GM19035 (cell line): Measurements from ENCODE around the gene OCEL1.

Source experiments
- ATAC-seq: cut with Tn5 transposase; IDR thresholded peaks from one replicate; pipeline ENCODE4 v1.9.1; 2021; ENCODE audit not compliant: unreplicated experiment

Gene OCEL1

DNA sequence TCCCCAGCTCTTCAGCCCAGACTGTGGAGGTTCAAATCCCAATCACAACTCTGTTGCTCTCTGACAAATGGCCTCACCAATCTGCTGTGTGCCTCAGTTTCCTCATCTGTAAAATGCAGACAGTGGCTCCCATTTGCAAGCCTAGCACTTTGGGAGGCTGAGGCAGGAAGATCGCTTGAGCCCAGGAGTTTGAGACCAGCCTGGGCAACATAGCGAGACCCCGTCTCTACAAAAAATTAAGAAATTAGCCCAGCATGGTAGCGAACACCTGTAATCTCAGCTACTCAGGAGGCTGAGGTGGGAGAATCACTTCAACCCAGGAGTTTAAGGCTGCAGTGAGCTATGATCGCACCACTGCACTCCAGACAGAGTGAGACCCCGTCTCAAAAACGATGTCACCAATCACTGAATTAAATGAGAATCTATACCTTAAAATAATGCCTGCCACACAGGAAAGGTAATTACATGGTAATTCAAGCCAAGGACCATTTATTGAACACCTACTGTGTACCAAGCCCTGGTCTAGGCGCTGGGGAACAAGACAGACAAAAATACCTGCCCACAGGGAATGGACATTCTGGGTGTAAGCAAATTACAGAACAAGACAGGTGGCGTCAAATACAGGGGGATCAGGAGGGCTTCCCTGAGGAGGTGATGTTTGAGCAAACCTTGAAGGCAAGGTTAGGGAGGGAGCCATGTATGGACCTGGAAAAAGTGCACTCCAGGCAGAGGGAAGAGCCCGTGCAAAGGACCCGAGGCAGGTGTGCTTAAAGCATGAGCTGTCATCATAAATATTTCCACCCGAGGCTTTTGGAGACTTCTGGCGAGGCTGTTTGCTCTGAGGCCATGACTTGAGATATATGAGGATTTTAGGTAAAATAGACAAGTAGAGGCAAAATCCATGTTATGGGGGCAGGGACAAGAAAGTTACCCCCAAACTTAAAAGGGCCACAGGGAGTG is 12.0 kb downstream of the OCEL1 start:
- no peak for ATAC-seq

DNA sequence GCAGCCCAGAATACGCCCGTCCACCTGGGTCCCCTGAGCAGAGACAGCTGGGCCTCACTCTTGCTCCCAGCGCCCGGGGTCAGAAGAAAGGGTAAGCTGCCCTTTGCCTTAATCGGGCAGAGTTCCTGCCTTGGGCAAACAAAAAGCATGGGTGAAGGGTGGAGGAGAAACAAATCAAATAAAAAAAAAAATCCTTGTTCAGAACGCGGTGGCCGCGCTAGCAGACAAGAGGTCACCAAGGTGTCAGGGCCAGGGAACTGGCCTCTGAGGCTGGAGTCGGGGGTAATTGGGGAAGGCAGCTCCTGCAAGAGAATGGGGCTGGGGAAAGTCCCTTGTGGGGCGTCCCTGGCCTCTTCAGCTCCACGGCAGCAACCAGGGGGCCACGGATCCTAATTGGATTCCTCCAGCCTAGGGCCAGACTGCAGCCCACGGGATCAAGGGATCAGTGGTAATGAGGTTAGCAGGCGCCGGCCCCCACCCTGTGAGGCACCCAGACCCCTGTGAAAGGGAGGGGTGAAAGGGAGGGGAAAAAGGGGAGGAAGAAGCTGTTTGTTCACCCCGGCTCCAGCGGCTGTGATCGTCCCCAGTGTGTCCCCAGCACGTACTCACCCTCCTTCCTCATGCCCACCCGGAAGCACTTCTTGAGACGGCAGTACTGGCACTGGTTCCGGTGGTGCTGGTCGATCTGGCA is 14.2 kb downstream of the OCEL1 start:
- no peak for ATAC-seq

DNA sequence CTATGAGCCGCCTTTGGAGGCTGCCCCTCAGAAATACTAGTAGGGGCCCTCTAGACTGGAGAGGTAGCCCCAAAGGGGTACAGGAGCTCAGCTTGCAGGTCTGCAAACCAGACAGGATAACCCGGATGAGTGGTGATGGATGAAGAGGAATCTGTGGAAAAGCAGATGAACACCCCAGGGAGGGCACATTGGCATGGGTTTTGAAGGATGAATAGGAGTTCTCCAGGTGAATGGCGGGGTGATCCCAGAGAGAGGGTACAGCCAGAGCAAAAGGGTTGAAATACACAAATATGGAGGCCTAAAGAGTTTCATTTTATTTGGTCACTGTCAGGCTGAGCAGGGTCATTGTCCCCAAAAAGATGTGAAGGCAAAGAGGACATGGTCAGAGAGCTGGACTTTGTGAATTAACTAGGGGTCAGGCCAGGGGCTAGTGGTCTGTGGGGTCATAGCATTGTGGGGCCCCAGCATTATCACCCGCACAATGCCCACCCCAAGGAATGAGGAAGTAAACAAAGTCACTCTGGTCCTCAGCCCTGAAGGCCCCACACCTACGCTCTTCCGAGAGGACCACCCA is 14.9 kb downstream of the OCEL1 start:
- ATAC-seq: no peak

DNA sequence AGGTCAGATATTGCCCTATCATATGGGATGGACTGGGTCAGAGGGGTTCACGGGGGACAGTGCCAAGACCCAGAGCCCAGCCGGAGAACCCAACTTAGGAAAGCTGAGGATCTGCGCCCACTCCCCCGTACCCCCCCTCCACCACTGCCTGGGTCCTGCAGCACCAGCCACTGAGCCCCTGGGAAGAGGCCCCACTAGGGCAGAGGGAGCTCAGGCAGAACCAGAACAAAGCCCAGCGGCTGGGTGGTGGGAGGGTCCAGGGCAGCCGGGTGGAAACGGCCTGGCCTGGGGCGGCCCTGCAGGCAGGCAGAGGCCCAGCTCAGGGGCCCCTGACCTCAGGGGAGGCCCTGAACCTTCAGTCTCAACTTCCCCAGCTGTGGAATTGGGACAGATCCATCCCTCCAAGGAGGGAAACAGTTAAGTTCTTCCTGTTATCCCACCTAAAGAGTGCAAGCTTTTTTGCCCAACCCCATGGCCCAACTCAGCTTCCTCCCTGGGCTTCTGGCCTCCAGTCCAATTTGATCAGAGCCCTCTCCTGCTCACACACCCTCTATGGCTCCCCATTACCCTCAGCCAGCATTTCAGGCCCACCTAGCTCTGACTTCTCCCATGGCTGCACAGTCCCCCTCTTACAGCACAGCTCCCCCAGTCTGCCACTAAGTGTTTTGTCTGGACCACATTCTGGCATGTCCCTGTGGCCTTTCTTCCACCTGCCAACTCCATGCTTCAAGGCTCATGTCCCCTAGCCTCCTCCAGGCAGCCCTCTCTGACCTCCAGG is 16.6 kb downstream of the OCEL1 start:
- ATAC-seq: no peak

DNA sequence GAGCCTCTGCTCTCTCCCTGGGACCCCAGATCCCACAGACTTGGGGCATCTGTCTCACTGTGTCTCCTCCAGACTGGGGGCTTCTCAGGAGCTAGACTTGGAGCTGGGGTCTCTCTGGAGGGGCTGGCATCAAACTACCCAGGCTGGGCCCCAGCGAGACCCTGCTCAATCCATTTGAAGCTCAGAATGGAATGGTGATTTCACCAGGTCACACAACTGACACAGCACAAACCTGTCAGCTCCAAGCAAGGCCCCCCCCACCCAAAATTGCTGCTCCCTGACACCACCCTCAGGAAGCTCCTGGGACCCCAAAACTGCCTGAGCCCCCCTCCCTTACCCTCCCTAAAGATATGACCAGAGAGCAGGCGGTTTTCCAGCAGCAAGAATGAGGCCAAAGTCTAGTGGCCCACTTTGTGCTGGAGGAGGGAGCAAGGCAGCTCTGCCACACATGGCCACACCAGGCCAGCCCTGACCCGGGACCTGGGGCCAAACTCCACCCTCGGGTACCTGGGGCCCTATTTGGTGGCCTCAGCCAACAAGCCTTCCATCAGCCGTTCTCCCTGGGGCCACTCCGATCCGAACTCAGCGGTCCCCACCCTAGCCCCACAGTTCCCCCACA is 17.3 kb downstream of the OCEL1 start:
- ATAC-seq: no peak

DNA sequence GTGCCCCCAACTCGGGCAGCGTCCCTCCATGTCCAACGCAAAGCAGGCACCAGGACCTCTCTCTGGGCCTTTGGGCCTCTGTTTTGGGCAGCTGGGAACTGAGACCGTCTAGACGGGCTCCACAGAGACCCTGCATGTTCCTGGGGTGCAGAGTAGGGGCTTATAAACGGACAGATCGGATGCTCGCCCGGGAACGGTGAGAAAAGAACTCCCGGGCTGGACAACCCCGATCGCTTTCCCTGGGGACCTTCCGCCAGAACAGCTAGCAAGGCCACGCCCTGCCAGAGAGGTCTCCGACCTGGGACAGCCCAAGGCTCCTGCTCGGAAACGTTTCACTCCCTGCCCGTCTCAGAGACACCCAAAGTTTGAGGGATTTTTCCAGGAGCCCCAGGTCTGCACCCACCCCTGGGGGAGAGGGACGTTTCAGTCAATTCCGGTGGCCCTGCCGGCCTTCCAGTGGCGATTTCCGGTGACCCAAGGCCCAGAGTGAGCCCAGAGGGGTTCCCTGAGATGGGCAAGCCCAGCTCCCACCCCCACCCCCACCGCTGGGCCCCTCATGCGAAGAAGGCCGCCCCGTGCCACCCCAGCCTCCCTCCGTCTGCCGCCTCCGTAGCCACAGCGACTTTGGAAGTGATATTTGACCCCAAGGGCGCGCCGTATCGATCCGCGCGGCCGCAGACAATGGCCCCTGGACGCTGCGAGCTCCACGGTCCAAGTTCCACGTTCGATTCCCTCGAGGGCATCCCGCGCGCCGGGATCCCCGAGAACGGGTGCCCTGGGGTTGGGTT is 18.0 kb downstream of the OCEL1 start:
- ATAC-seq: no peak

DNA sequence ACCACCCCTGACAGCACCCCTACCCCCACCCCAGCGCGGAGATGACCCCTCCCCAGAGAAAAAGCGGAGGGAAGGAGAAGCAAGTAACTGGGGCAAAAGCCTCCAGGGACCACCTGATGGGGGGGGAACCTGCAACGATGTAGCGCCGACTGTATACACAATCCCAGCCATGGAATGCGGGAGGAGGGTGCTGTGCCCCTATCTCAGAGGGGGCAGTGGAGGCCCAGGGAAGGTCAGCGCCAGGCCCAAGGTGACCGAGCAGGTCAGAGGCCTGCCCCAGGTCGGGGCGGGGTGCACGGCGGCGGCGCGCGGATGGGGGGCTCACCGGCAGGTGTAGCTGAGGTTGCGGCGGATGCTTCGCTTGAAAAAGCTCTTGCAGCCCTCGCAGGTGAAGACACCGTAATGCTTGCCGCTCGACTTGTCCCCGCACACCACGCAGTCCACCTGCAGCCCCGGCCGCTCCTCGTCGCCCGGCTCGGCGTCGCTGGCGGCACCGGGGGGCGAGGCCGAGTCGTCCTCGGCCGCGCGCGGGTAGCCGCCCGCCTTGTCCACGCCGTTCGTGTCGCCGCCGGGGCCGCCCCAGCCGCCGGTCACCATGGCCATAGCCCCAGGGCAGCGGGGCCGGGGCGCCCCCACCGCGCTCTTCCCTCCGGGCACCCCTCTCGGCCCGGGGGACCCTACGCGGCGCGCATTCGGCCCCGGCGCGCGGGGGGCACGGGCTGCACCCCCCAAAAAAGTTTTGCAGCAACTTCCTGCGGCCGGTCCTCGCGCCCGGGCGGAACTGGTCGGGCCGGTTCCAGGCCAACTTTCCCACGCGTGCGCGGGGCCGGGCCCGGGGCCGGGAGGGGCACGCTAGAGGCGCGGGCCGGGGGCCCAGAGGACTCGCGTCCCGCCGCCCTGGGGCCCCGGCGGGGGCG is 18.9 kb downstream of the OCEL1 start:
- no peak for ATAC-seq

DNA sequence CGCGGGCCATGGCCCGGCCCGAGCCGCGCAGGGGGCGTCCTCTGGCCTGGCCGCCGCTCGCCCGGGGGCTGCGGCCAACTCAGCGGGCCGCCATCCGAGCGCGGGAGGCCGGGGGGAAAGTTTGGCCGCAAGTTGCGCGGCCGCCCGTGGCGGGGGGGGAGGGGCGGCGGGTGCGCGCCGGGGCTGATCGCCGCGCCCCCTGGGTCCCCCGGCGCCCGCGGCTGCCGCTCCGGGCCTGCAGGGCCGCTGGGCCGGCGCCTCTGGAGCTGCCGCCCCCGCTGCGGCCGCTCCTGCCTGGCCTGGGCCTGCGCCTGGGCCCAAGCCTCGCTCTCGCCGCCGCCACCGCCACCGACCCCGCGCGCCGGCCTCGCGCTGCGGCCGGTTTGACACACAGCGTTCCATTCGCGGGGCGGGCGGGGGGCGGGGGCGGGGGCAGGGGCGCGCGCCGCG is 19.5 kb downstream of the OCEL1 start, which contains the start of gene NR2F6:
TSS of gene NR2F6 (minus strand) at position 385 of the 450 bp plus-strand sequence. CDS start 699 bp downstream, outside the sequence.
- peak; percentile 26 for ATAC-seq

DNA sequence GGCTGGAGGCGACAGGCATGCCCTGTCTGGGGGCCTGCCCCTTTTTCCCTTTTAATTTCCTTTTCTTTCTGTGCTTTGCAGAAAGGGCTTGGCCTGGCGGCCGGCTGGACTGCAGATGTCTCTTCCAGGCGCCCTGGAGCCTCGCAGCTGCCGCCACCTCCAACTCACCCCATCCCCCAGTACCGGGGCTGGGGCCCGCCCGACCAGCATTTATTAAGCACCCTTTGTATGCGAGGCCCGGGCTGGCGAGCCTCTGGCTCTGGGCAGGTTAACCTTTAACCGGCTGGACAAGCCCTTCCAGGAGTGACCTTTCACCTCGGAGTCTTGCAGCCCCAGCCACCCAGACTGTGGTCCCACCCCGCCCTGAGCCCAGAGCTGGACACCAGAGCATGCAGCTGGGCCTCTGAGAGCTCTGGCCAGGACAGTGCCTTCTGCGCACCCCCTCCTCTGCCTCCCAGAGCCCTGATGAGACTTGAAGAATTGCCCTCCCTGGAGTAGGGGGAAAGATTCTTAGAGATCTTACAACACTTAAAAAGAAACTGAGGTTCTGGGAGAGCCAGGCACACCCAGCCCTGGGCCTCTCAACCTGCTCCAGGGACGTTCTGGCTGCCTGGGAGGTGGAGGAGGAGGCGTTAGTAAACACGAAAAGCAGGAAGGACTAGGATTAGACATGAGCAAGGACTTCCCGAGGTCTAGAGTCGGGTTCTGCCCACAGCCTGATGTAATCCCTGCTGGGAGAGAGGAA is 20.8 kb downstream of the OCEL1 start:
- ATAC-seq: no peak

DNA sequence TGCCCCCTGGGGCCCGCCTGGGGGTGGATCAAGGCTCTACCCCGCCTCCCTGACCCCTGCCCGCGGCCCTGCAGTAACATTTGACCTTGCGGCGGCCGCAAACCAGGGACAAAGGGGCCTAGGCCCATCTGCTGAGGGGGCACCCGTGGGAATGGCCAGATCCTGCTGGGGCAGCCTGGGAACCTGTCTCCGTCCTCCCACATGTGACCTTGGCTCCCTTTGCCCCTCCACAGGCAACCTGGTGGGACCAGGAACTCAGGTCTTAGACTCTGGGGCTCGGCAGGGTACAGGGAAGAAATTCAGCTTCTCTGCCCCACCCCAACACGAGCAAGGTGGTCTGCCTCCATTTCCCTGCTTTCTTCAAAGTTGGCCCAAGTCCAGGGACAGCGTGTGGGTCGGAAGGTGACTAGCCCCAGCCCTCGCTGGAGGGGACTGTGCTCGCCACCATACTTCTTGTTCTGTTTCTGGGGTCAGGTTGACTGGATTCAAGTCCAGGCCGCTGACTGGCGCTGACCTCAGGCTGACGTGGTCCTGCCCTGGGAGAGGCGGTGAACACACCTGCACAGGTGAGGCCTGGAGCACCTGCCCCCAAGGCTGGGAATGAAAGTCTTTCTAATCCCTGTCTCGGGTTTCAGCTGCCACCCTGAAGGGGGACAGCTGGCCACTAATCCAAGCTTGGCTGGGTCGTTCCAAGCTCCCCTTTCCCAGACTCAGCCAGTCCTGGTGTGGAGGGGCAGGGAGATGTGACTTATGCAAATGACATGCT is 22.2 kb downstream of the OCEL1 start:
- no peak for ATAC-seq

DNA sequence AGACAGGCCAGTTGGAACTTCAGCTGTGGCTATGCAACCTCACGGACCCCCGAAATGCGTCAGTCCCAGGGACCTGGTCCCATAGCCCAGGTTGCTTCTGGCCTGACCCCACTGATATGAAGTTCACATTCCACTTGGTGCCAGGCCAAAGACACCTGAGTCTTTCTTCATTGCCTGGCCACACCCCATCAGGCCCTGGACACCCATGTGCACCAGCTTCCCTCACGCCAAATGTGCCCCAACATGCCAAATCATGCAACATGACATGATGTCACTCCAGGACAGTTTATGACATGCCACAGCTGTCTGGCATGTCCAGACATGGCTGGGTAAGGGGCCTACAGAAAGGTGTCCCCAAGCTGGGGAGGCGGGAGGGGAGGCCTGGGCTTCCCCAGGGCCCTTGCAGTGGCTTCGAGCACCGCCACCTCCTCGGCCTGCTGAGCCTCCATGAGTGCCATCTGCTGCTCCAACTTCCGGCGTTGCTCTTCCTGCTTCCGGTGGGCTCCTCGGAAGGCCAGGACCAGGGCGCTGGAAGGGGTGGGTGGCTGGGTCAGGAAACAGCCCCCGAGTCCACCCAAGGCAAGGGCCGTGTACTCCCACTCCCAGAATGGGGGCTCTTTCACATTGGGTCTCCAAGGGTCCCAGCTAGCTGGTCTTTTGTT is 24.0 kb downstream of the OCEL1 start:
- no peak for ATAC-seq

DNA sequence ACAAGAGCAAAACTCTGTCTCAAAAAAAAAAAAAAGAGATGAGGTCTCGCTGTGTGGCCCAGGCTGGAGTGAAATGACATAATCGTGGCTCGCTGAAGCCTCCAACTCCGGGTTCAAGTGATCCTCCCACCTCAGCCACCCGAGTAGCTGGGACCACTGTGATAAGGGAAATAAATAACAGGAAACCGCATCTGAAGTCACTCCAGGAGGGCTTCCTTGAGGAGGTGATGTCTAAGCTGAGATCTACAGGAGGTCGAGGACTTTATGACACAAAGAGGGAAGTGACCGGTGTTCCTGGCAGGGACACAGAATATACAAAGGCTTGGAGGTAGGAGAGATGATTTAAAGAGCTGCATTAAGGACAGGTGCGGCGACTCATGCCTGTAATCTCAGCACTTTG is 28.6 kb downstream of the OCEL1 start:
- no peak for ATAC-seq

DNA sequence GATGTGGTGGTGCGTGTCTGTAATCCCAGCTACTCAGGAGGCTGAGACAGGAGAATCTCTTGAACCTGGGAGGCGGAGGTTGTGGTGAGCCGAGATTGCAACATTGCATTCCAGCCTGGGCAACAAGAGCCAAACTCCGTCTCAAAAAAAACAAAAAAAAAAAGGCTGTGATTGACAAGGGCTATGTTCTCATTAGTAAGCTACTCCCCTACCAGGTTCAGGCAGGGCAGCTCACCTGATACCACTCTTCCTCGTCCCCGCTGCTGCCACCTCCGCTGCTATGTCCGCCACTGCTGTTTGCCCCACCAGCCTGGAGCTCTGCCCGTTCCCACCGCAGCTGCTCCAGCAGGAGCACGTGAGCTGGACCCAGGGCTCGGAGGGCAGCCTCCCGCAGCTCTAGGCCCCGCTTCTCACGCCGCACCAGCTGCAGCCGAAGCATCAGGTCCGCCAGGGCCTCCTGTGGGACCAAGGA is 29.2 kb downstream of the OCEL1 start:
- no peak for ATAC-seq

DNA sequence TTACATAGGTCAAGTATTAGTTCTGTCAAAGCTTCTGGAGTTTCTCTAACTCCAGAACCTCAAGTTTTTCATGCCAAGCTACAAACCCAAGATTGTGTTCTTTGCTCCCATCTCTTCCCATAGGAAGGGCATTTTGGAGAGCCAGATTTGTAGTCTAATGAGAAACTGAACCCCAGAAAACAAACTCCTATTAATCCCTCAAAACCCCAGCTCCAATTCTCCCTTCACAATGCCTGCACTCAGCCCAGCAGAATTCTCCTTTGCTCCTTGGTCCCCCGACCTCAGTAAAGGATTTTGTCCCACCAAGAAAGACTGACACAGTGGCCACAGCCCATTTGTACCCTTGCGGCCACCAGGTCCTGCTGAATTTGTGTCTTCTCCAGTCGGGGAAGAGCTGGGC is 30.1 kb downstream of the OCEL1 start:
- no peak for ATAC-seq

DNA sequence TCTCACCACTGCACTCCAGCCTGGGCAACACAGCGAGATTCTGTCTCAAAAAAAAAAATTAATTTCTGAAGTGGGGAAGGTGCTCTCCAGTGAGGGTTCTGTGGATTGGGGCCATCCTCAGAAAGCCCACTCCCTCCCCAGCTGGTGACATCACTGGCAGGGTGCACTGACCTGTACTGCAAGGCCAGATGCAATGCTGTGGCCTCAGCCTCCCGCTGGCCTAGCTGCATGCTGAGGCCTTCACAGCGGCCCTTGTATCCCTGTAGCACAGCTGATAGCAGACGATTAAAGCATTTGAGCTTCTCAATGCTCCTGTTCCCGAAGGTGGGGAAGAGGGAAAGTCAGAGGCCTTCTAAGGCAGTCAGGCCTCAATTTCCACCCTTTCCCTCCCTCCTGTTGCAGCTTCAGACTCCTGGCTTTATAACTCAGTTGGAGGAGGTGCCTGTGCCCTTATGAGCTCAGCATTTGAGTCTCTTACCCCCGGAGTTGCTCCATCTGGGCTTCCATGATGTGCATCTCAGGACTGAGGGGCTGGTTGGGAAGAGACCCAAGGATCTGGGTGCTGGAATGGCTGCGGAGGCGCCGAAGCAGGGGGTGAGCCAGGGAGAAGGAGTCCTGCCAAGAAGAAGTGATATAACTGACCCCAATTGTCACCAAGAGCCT is 33.2 kb downstream of the OCEL1 start:
- ATAC-seq: no peak

DNA sequence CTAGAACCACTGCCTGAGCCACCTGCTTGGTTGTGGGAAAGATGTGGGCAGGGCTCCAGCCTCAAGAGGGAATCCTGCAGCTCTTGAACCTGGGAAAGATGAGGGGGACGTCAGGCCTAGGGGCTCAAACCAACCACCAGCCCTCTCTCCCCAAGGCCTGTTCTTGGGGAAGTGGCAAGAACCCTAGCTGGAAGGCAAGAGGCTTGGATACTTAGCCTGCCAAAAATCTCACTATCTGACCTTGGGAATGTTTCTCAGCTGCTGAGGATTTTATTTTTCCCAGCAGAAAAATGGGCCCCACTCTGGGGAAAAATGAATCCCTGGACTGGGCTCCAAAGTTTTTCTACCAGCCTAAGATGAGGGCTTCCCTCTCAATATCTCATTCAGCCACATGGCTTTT is 33.9 kb downstream of the OCEL1 start:
- ATAC-seq: no peak
